Keratinocyte (primary cell): ENCODE data around the gene PIAS1. TPM values are rescaled to one million over a fixed set of nuclear protein-coding genes. Genes with fewer than 3 reads are reported as not detected.

Experiments
- DNase-seq: peaks from one replicate; pipeline ENCODE4 v3.0.0-alpha.2; 2011; ENCODE audit warnings: low read depth, missing footprints, low spot score
- FAIRE-seq: peaks from 2 replicates; lab custom pipeline; 2011; peaks lifted over from hg19 to GRCh38; lab: Jason Lieb, UNC
- H2AFZ ChIP-seq: 2 replicates; pipeline ENCODE4 v1.6.0; 2012; ENCODE audit warnings: low read length, control low read depth, inconsistent platforms; ENCODE audit not compliant: control insufficient read depth
- H3K27ac ChIP-seq: 2 replicates; pipeline ENCODE4 v1.5.1; 2011; ENCODE audit warnings: low read length; ENCODE audit not compliant: control insufficient read depth, insufficient read depth
- H3K27me3 ChIP-seq: 3 replicates; pipeline ENCODE4 v1.6.0; 2011; ENCODE audit warnings: low read length; ENCODE audit not compliant: control insufficient read depth, insufficient read depth; ENCODE audit errors: extremely low read depth
- H3K36me3 ChIP-seq, 2 experiments: 2 replicates in 1 of 2; 3 replicates in 1 of 2; pipeline ENCODE4 v1.5.1; 2011; ENCODE audit warnings: low read length in 2 of 2, mild to moderate bottlenecking in 1 of 2; ENCODE audit not compliant: control insufficient read depth in 2 of 2, insufficient read depth in 2 of 2; ENCODE audit errors: extremely low read depth in 1 of 2
- H3K4me1 ChIP-seq: 3 replicates; pipeline ENCODE4 v1.5.1; 2011; ENCODE audit warnings: low read length; ENCODE audit not compliant: control insufficient read depth, insufficient read depth; ENCODE audit errors: extremely low read depth
- H3K4me2 ChIP-seq: 3 replicates; pipeline ENCODE4 v1.6.0; 2011; ENCODE audit warnings: low read depth, low read length; ENCODE audit not compliant: control insufficient read depth, insufficient read depth; ENCODE audit errors: extremely low read depth
- H3K4me3 ChIP-seq, 3 experiments: fragments of 200-600 bp in 1 of 3; sonication (generic) in 1 of 3; 2 replicates in 2 of 3; 3 replicates in 1 of 3; pipeline ENCODE4 v1.5.1; 2011 to 2016; ENCODE audit warnings: low read length in 3 of 3, mild to moderate bottlenecking in 3 of 3, control low read depth in 2 of 3, inconsistent platforms in 1 of 3, low read depth in 1 of 3, mixed read lengths in 1 of 3, mixed run types in 1 of 3, moderate library complexity in 1 of 3; ENCODE audit not compliant: control insufficient read depth in 2 of 3, insufficient read depth in 2 of 3; ENCODE audit errors: extremely low read depth in 1 of 3
- H3K79me2 ChIP-seq: 2 replicates; pipeline ENCODE4 v1.6.0; 2012; ENCODE audit warnings: low read length; ENCODE audit not compliant: control insufficient read depth, insufficient read depth
- H3K9ac ChIP-seq: 3 replicates; pipeline ENCODE4 v1.6.0; 2011; ENCODE audit warnings: low read length; ENCODE audit not compliant: control insufficient read depth, insufficient read depth; ENCODE audit errors: extremely low read depth
- H3K9me1 ChIP-seq: 3 replicates; pipeline ENCODE4 v1.6.0; 2011; ENCODE audit warnings: low read length; ENCODE audit not compliant: control insufficient read depth, insufficient read depth; ENCODE audit errors: extremely low read depth
- H3K9me3 ChIP-seq: 2 replicates; pipeline ENCODE4 v1.5.1; 2012; ENCODE audit warnings: low read depth, low read length; ENCODE audit not compliant: control insufficient read depth
- H4K20me1 ChIP-seq: 3 replicates; pipeline ENCODE4 v1.6.0; 2011; ENCODE audit warnings: low read length; ENCODE audit not compliant: control insufficient read depth, insufficient read depth; ENCODE audit errors: extremely low read depth
- CTCF ChIP-seq, 3 experiments: IDR thresholded peaks in 1 of 3; conservative IDR thresholded peaks in 1 of 3; optimal IDR thresholded peaks in 1 of 3; 2 replicates in 2 of 3; 3 replicates in 1 of 3; pipeline versions ENCODE3 to v1.5.1; 2011; ENCODE audit warnings: low read length in 3 of 3, mild to moderate bottlenecking in 3 of 3, moderate library complexity in 2 of 3, control low read depth in 1 of 3, inconsistent platforms in 1 of 3; ENCODE audit not compliant: insufficient read depth in 2 of 3; ENCODE audit errors: extremely low read depth in 1 of 3
- EZH2 ChIP-seq: IDR thresholded peaks from one replicate; pipeline ENCODE4 v1.6.1; 2012; ENCODE audit warnings: inconsistent platforms, mild to moderate bottlenecking, low read length, moderate library complexity
- dilution Hi-C: fragments of 300-500 bp; cut with MboI; formaldehyde crosslinking; loops from one replicate; pipeline ENCODE4 v1.7.0; 2020; ENCODE audit warnings: low sequenced_read_pairs; ENCODE audit not compliant: extremely low pct_ligation_motif_present
- polyA plus RNA-seq, 5 experiments: library from polyadenylated mRNA; depleted of rRNA in 3 of 5; stranded (reverse) in 3 of 5; stranded (forward) in 1 of 5; unstranded in 1 of 5; fragments of >200 nt; gene quantifications; 1 replicate in 1 of 5; 2 replicates in 3 of 5; 3 replicates in 1 of 5; pipeline versions ENCODE4 v1.2.1 to v1.2.3, GENCODE V29; 2011 to 2012; ENCODE audit warnings: missing spikeins in 2 of 5, low read depth in 1 of 5, low replicate concordance in 1 of 5

PIAS1 gene
- polyA plus RNA-seq, 1 donor (not counting 4 experiments of a cell fraction or from before 2014, with no cell fraction given) = 58.2 TPM

- FAIRE-seq (no peak), DNase-seq (no peak)
- no peaks in the 10 kb centered on the region for H3K27me3 ChIP-seq
- dilution Hi-C loops = no loop called here
- H3K9me3 ChIP-seq = no peaks in the 10 kb centered on the region
- no peak overlapping the region for H3K27ac ChIP-seq
- no peaks in the 10 kb centered on the region for H4K20me1 ChIP-seq
- H2AFZ ChIP-seq = no peak overlapping the region
- no peak overlapping the region for H3K9ac ChIP-seq
- TF ChIP-seq CTCF (optimal IDR thresholded peaks at IDR 0.05 in 1 of 3, IDR thresholded peaks at IDR 0.05 in 1 of 3, conservative IDR thresholded peaks at IDR 0.05 in 1 of 3; ENCODE audit: extremely low read depth in 1 of 3, insufficient read depth in 2 of 3, low read length in 3 of 3) (no peak), EZH2 (no peak)
- no peak overlapping the region for H3K4me2 ChIP-seq
- no peaks in the 10 kb centered on the region for H3K9me1 ChIP-seq
- no peaks in the 10 kb centered on the region for H3K4me1 ChIP-seq
- peaks cover 55% of the 10 kb centered on the region for H3K79me2 ChIP-seq
- H3K4me3 ChIP-seq = no peak overlapping the region
- H3K36me3 ChIP-seq = no peaks in the 10 kb centered on the region
Observed at GRCh38 chr15:68103603-68104002, 49.5 kb downstream of the PIAS1 start.

DNA sequence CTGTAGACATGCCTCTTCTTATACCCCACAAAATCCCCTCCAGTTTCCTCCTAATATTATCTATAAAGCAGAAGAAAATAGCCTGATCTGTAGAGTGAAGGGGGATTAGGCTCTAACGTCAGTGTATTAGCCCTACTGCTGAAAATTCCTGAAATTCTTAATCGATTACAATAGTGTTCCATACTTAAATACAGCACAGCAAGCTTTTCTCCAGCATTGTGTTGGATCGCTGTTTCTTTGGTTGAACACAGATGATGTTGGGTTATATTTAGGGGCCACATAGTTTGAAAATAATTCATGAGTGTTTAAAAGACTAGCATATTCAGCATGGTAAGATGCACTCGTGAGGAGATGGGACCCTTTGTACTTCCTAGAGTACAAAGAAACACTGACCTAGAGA is 52.5 kb downstream of the PIAS1 start:
- Histone ChIP-seq H3K4me3 (no peak overlapping the region), H3K27ac (no peak overlapping the region), H3K9ac (no peak overlapping the region), H3K4me2 (no peak overlapping the region), H4K20me1 (no peaks in the 10 kb centered on the region), H3K79me2 (peaks cover 51% of the 10 kb centered on the region), H3K9me3 (no peaks in the 10 kb centered on the region), H3K36me3 (no peaks in the 10 kb centered on the region), H2AFZ (no peak overlapping the region), H3K4me1 (no peaks in the 10 kb centered on the region), H3K27me3 (no peaks in the 10 kb centered on the region), H3K9me1 (no peaks in the 10 kb centered on the region)
- FAIRE-seq = no peak
- DNase-seq = no peak
- no peak for TF ChIP-seq CTCF (optimal IDR thresholded peaks at IDR 0.05 in 1 of 3, IDR thresholded peaks at IDR 0.05 in 1 of 3, conservative IDR thresholded peaks at IDR 0.05 in 1 of 3; ENCODE audit: extremely low read depth in 1 of 3, insufficient read depth in 2 of 3, low read length in 3 of 3)
- no peak for TF ChIP-seq EZH2
- dilution Hi-C loops = no loop called here
